ENCODE data around the gene RNF183.
"Not testable (repeated sequence)": the region's sequence is repeated elsewhere in the genome, so short reads cannot be mapped to it uniquely, and the experiment has no call there.

Gene RNF183

DNA sequence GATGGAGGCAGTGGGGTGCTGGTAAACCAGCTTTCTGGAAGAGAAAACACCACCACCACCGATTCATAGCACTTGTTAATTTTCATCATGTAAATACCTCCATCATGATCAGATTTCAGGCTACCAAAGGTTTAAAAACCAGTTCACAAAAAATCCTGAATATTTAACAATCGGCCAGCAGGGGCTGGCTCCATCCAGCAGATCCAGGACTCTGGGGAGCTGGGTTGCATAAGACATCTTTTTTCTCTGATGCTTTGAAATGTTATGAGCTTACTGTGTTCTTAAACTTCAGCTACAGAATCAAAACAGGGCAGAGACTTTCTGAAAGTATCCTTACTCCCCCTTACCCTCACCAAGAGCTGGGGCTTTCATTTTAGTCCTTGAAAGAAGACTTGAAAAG, 14.6 kb upstream of the RNF183 start:
- in situ Hi-C loops (cut with MboI; ENCODE audit: low sequenced_read_pairs) = loop anchor here (25.0 kb wide), 1 partner anchor 345 kb away; no protein-coding TSS in a partner anchor

DNA sequence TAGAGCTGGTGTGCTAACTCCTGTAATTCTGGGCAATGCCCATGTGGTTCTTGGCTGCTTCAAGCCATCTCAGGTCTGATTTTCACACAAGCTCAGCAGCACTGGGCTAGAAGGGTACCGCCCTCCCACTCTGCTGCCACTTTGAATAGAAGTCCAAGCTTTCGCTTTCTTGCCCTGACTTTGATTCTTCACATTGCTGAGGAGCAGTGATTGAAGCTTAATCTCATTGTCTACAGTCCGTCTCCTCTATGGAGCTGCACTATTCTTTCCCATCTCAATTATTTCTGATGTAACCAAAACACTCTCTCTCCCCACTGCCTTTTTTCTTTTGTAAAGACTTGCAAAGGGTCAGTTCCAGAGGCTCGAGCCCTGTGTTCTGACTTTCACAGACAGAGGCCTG, 12.9 kb upstream of the RNF183 start:
- in situ Hi-C loops (cut with MboI; ENCODE audit: low sequenced_read_pairs) = loop anchor here (25.0 kb wide), 1 partner anchor 346 kb away; no protein-coding TSS in a partner anchor

DNA sequence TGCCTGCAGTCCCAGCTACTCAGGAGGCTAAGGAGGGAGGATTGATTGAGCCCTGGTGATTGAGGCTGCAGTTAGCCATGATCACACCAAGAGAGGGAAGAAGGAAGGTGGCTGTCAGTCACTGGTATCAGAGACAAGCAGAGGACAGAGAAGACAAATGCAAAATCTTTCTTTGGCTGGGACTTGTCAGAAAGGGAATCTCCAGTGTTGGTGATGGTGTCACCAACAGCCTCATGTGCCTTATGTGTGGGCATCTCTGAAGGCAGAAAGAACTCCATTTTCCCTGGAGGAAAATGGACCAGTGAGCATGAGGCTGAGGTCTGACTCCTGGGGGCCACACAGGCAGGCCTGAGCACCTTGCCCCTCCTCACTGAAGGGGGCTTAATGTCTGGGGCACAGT, 12.1 kb upstream of the RNF183 start:
- in situ Hi-C loops (cut with MboI; ENCODE audit: low sequenced_read_pairs) = loop anchor here (25.0 kb wide), 1 partner anchor 347 kb away; no protein-coding TSS in a partner anchor

GRCh38 chr9:113313261-113313660, 10.1 kb upstream of the RNF183 start:
- in situ Hi-C loops (cut with MboI; ENCODE audit: low sequenced_read_pairs) = loop anchor here (25.0 kb wide), 1 partner anchor 349 kb away; no protein-coding TSS in a partner anchor

DNA sequence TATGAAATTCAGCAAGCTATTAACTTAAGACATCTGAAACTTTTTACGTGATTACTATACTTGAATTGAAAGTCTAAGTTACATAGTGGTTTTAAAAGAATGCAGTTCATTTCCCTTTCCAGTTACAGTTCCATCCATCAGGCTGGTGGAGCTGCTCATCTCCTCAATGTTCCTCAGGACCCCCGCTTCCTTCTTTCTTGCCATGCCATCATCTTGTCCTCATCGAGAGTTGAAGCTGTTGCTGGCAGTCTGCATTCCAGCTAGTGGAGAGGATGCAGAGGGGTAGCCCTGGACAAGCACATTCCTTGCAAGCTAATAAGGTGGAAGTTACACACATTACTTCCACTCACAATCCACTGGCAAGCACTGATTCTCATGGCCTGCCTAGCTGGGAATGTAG, 8.8 kb upstream of the RNF183 start:
- in situ Hi-C loops (cut with MboI; ENCODE audit: low sequenced_read_pairs) = loop anchor here (25.0 kb wide), 1 partner anchor 350 kb away; no protein-coding TSS in a partner anchor

DNA sequence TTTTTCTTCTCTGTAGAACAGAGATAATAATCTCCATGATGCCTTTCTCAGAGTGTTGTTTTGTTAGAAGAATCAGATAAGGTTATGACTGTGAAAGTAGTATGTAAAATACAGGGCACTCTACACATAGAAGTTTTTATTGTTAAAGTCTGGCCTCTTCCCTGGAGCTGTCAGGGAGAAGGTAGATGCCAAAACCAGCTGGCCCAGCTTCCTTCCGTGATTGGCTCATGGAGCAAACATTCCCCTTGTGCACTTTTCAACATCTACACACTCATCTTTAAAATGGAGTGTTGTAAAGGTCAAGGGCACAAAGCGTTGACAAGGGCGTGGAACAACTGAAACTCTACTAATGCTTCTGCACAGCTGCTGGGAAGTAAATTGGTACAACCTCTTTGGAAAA, 7.4 kb upstream of the RNF183 start:
- in situ Hi-C loops (cut with MboI; ENCODE audit: low sequenced_read_pairs) = loop anchor here (25.0 kb wide), 1 partner anchor 352 kb away; no protein-coding TSS in a partner anchor

GRCh38 chr9:113309204-113309813, 6.1 kb upstream of the RNF183 start:
- in situ Hi-C loops (cut with MboI; ENCODE audit: low sequenced_read_pairs) = loop anchor here (25.0 kb wide), 1 partner anchor 353 kb away; no protein-coding TSS in a partner anchor

DNA sequence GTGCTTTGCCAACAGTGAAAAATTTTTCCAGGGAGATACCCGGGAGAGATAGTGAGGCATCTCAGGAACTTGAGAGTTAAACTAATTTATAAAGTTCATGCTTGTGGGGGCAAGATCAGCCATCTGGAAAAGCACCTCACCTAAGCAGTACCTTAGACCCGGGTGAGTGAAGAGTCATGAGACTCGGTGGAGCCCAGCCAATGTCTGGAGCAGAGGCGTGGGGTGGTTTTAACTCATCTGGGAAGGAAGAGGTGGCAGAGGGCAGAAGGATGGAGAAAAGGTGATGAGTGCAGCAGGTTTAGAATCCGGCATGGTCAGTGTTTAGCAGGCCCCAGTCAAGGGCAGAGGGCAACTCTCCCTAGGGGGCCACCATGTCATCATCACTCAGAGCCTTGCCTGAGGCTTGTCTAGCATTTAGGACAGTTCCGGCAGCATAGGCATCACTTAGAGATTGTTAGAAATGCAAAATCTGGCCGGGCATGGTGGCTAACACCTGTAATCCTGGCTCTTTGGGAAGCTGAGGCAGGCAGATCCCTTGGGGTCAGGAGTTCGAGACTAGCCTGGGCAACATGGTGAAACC, 4.3 kb upstream of the RNF183 start:
- in situ Hi-C loops (cut with MboI; ENCODE audit: low sequenced_read_pairs) = loop anchor here (25.0 kb wide), 1 partner anchor 355 kb away; no protein-coding TSS in a partner anchor

- in situ Hi-C loops (cut with MboI; ENCODE audit: low sequenced_read_pairs) = loop anchor here (25.0 kb wide), 1 partner anchor 356 kb away; no protein-coding TSS in a partner anchor
Measured at GRCh38 chr9:113306566-113306965, 3.4 kb upstream of the RNF183 start.

DNA sequence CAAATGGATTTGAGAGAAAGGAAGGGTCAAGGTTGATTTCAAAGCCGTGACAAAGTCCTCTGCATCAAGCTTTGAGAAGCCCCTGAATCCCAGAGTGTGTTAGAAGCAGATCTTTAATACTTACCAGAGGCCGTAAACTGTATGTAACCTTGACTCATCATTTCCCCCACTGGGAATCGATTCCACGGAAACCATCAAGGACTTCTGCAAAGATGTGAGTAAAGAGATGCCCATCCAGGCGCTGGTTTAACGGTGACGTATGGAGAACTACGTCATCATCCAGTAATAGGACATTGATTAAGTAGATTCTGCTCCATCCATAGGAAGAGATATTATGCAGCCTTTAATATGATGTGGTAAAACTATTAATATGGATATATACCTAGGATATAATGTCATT, 1.6 kb downstream of the RNF183 start:
- in situ Hi-C loops (cut with MboI; ENCODE audit: low sequenced_read_pairs) = loop anchor here (25.0 kb wide), 1 partner anchor 361 kb away; no protein-coding TSS in a partner anchor

- in situ Hi-C loops (cut with MboI; ENCODE audit: low sequenced_read_pairs) = loop anchor here (25.0 kb wide), 1 partner anchor 362 kb away; no protein-coding TSS in a partner anchor
Measured at GRCh38 chr9:113299800-113300292, 3.3 kb downstream of the RNF183 start.

DNA sequence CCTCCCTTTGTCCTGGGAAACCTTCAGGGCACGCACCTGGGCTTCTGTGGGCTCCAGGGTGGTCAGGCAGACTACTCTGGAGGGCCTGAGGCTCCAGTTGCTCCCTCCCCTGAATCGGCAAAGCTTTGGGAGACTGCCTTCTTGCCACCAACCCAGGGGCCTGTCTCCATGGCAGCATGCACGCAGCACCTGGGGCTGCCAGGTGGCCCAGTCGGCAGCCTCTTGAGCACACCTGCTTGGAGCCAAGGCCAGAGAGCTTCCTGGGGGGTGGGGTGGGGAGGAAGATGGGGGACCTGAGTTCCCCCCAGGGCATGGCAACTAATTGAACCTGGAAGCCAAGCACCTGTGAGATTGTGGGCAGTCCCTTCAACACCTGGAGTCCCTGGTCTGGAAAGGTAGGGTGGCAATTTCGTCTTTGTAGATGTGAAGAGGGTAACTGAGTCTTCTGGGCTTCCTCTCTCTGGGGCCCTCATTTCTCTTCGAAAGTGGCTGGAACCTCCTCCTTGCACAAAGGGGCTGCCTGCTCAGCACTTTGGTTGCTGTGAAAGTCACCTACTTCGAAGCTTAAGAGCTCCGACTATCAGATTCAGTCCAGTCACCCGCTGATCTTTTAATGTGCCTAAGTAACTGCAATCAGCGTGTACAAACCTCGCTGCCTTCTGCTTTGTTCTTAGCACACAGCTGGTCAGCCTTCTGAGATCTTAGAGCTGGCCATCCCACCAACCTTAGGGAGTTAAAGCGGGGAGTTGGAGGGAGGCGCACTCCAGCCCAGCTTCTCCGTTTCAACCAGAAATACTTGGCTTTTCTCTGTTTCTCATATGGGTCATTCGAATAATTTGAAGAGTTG, 4.0 kb downstream of the RNF183 start:
- in situ Hi-C loops (cut with MboI; ENCODE audit: low sequenced_read_pairs) = no loop called here

DNA sequence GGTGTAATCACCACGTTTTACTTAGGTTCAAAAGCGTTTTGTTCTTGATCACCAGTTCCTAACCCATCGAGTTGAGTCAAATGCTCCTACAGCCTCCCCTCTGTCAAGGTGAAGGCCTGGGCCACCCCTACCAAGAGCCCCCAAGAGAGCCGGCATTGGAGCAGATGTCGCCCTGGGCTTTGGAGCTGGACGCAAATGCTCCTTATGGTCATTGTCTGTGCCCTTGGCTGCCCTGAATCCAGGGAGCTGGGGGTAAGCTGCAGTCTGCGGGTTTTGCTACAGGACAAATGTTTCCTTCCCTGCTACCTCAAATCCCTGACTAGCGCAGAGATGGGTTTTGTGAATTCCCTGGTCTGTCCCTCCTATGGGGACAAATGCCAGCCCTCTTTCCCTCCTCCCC, 4.9 kb downstream of the RNF183 start:
- in situ Hi-C loops (cut with MboI; ENCODE audit: low sequenced_read_pairs) = no loop called here

DNA sequence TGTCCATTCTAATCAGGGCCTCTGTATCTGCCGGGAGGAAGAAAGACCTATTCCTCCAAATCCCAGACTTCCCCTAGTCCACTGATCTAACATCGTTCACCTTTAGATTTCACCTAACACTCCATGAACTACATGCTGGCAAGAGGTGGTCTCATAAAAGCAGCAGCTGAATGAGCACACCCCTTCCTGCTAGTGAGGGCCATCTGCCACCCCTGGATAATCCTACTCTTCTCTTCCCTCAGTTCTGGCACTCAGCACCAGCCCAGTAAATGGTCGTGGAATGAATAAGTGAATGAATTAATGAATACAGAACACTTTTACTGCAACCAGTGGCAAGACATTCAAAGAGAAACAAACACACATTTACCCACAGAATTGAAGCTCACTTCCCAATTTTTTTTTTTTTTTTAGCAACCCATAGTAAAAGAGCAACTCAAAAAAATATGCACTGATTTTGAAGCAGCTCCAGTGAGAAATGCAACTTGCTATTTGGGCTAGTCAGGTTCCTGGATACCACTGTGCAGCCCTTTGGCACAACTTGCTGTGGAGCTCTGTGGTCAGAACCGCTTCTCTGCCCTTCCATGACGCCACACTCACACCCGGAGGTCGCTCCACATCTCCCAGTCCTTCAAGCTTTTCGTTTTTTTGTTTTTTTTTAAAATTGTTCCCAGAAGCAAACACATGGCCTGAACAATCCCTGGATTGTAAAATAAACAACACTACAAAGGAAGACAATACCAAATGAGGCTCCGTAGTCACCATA, 6.2 kb downstream of the RNF183 start:
- in situ Hi-C loops (cut with MboI; ENCODE audit: low sequenced_read_pairs) = no loop called here

DNA sequence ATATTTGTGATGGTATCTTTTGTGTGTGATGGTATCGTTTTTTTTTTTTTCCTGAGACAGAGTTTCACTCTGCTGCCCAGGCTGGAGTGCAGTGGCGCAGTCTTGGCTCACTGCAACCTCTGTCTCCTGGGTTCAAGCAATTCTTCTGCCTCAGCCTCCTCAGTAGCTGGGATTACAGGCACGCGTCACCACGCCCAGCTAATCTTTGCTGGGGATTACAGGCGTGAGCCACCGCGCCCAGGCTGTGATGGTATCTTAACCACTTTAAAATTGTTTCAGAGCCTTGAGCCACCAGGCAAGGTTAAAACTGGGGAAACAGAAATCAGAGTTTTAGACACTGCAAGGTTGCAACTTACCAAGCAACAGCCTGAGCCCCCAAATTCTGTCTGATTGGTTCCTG, 6.9 kb downstream of the RNF183 start:
- in situ Hi-C loops (cut with MboI; ENCODE audit: low sequenced_read_pairs) = not testable (repeated sequence)

- in situ Hi-C loops (cut with MboI; ENCODE audit: low sequenced_read_pairs) = no loop called here
Measured at GRCh38 chr9:113293285-113293878, 9.8 kb downstream of the RNF183 start.

- in situ Hi-C loops (cut with MboI; ENCODE audit: low sequenced_read_pairs) = no loop called here
Measured at GRCh38 chr9:113290052-113290607, 13.0 kb downstream of the RNF183 start.

- in situ Hi-C loops (cut with MboI; ENCODE audit: low sequenced_read_pairs) = no loop called here
Measured at GRCh38 chr9:113289091-113289490, 14.1 kb downstream of the RNF183 start.

GRCh38 chr9:113281356-113281755, 21.8 kb downstream of the RNF183 start:
- in situ Hi-C loops (cut with MboI; ENCODE audit: low sequenced_read_pairs) = no loop called here

DNA sequence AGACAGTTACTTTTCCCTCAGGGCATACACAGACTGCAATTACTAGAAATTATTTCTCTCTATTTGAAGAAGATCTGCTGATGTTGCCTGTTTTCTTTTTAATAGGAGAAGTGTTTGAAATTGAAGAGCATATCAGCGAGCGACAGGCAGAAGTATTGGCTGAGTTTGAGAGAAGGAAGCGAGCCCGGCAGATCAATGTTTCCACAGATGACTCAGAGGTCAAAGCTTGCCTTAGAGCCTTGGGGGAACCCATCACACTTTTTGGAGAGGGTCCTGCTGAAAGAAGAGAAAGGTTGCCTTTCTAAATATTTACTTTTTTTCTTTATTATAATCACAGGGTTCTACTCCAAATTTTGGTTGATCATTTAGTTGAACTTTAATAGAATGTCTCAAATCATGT, 24.3 kb downstream of the RNF183 start:
- in situ Hi-C loops (cut with MboI; ENCODE audit: low sequenced_read_pairs) = no loop called here

All from HL-60/S4 treated with phorbol 12-myristate 13-acetate at 8.2 ng/mL for 4 days and 3 days (cell line).